ENCODE data around the gene UGT1A3.

DNA sequence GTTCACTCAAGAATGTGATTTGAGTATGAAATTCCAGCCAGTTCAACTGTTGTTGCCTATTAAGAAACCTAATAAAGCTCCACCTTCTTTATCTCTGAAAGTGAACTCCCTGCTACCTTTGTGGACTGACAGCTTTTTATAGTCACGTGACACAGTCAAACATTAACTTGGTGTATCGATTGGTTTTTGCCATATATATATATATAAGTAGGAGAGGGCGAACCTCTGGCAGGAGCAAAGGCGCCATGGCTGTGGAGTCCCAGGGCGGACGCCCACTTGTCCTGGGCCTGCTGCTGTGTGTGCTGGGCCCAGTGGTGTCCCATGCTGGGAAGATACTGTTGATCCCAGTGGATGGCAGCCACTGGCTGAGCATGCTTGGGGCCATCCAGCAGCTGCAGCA, 31.2 kb downstream of the UGT1A3 start, which contains the start of gene UGT1A1:
- TF ChIP-seq, protein P1, sequence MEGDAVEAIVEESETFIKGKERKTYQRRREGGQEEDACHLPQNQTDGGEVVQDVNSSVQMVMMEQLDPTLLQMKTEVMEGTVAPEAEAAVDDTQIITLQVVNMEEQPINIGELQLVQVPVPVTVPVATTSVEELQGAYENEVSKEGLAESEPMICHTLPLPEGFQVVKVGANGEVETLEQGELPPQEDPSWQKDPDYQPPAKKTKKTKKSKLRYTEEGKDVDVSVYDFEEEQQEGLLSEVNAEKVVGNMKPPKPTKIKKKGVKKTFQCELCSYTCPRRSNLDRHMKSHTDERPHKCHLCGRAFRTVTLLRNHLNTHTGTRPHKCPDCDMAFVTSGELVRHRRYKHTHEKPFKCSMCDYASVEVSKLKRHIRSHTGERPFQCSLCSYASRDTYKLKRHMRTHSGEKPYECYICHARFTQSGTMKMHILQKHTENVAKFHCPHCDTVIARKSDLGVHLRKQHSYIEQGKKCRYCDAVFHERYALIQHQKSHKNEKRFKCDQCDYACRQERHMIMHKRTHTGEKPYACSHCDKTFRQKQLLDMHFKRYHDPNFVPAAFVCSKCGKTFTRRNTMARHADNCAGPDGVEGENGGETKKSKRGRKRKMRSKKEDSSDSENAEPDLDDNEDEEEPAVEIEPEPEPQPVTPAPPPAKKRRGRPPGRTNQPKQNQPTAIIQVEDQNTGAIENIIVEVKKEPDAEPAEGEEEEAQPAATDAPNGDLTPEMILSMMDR (IDR thresholded peaks at IDR 0.05), result no peak
- no peak for TF ChIP-seq POLR2AphosphoS5 (IDR thresholded peaks at IDR 0.05)
